Measurements from ENCODE around the gene FLT1. TPM values are rescaled to one million over a fixed set of nuclear protein-coding genes. Genes with fewer than 3 reads are reported as not detected.

The FLT1 gene
- total RNA-seq, 2 experiments from 2014 or later, result 0.51 to 1.1 TPM

GRCh38 chr13:28474491-28475134 is 20.3 kb downstream of the FLT1 start:
- POLR2A ChIA-PET, result no interaction called here
- no peaks in the 10 kb centered on the region for H3K36me3 Mint-ChIP-seq

DNA sequence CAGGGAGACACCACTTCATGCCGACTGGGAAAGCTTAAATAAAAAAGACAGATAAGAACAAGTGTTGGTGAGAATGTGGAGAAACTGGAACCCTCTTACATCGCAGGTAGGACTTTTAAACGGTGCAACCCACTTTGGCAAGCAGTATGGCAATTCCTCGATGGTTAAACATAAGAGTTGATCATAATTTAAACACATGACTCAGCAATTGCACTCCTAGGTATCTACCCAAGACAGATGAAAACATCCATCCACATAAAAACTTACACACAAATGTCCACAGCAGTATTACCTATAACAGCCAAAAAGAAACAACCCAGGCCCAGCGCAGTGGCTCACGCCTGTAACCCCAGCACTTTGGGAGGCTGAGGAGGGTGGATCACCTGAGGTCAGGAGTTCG is 21.9 kb downstream of the FLT1 start:
- DNase-seq (no peak), ATAC-seq (ENCODE audit: low read depth) (no peak)
- peaks cover 9% of the 10 kb centered on the region for H3K27me3 Mint-ChIP-seq
- no peak overlapping the region for H3K27ac Mint-ChIP-seq
- H3K36me3 Mint-ChIP-seq, result no peaks in the 10 kb centered on the region
- no peak overlapping the region for H3K4me3 Mint-ChIP-seq
- H3K9me3 Mint-ChIP-seq, result peaks cover 3% of the 10 kb centered on the region
- POLR2A ChIA-PET, result no interaction called here
- H3K4me1 Mint-ChIP-seq, result no peaks in the 10 kb centered on the region

More at GRCh38 chr13:28474491-28475134, 20.3 kb downstream of the FLT1 start:
- ATAC-seq (ENCODE audit: low read depth) (no peak), DNase-seq (no peak)
- H3K9me3 Mint-ChIP-seq, result peaks cover 3% of the 10 kb centered on the region
- peaks cover 9% of the 10 kb centered on the region for H3K27me3 Mint-ChIP-seq
- no peak overlapping the region for H3K27ac Mint-ChIP-seq
- H3K4me3 Mint-ChIP-seq, result no peak overlapping the region
- H3K4me1 Mint-ChIP-seq, result no peaks in the 10 kb centered on the region

DNA sequence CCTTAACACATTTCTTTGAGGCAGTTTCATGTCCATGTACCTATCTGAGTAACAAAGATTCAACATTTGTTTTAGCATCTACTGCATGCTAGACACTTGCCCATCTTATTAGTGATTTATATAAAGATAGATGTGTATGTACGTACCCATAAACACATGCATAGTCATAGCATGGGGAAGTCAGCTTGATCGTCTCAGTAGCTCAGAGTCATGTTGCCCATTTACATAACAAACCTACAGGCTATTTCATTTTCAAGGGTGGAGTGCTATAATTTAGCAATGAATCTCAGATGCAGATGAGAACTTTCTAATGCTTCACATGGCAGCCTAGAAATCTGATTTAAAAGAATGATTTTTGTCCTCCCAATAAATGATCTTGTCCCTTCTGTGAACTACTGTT is 23.5 kb downstream of the FLT1 start:
- POLR2A ChIA-PET, result no interaction called here
- no peak for ATAC-seq (ENCODE audit: low read depth)
- Mint-ChIP-seq H3K4me3 (no peak overlapping the region), H3K9me3 (peaks cover 3% of the 10 kb centered on the region), H3K4me1 (no peaks in the 10 kb centered on the region), H3K36me3 (no peaks in the 10 kb centered on the region), H3K27ac (no peak overlapping the region), H3K27me3 (peaks cover 3% of the 10 kb centered on the region)
- no peak for DNase-seq

GRCh38 chr13:28470296-28470695 is 24.6 kb downstream of the FLT1 start:
- Mint-ChIP-seq H3K4me1 (no peaks in the 10 kb centered on the region), H3K36me3 (no peaks in the 10 kb centered on the region), H3K4me3 (no peak overlapping the region), H3K9me3 (peaks cover 3% of the 10 kb centered on the region), H3K27ac (no peak overlapping the region), H3K27me3 (peaks cover 3% of the 10 kb centered on the region)
- POLR2A ChIA-PET, result no interaction called here
- ATAC-seq (ENCODE audit: low read depth) (no peak), DNase-seq (no peak)

DNA sequence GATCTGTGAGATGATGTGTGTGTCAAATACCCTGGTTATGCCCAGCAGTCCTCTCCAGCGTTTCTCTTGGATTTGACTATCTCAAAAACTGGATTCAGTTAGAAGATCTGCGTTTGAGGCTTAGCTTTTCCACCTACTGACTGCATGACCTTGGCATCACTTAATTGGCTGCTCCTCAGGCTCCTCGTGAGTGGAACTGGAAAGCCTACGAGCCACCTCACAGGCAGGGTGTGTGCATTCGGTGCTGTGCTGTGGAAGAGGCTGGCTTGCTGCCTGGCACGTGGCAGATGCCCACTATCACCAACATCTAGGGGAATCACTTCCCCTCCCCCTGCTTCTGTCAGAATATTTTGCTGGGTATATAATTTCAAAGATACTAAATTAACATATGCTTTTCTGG is 25.6 kb downstream of the FLT1 start:
- H3K27me3 Mint-ChIP-seq, result peaks cover 3% of the 10 kb centered on the region
- H3K9me3 Mint-ChIP-seq, result peaks cover 3% of the 10 kb centered on the region
- no peak overlapping the region for H3K4me3 Mint-ChIP-seq
- no peak for DNase-seq
- H3K27ac Mint-ChIP-seq, result no peak overlapping the region
- no peak for ATAC-seq (ENCODE audit: low read depth)
- H3K4me1 Mint-ChIP-seq, result no peaks in the 10 kb centered on the region
- no peaks in the 10 kb centered on the region for H3K36me3 Mint-ChIP-seq
- POLR2A ChIA-PET, result no interaction called here

DNA sequence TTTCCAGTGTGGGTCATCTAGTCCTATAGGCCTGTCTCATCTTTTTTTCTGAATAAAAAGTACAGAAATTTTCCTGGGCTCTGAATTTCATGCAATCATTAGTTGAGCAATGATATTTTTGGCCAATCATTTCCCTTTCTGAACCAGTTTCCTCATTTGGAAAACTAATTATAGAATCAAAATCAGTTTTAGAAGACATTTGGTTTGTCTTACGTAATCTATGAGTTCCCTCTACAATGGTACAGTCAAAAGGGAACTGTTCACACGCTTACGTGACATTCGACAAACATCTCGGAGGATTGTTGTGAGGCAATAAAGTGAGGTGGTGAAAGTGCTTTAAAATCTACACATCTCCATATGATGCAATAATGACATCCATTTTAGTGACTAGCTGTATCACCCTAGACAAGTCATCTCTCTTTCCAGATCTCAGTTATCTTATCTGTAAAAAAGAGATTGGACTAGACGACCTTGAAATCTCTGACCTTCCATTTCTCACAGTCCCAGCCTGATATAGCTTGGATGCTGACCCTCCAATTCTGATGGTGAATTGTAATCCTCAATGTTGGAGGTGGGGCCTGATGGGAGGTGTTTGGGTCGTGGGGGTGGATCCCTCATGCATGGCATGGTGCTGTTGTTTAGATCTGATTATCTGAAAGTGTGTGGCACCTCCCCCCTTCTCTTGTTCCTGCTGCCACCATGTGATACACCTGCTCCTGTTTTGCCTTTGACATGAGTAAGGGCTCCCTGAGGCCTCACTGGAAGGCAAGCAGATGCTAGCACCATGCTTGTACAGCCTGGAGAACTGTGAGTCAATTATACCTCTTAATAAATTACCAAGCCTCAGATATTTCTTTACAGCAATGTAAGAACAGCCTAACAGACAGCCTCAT is 26.7 kb downstream of the FLT1 start:
- Mint-ChIP-seq H3K27me3 (peaks cover 3% of the 10 kb centered on the region), H3K36me3 (no peaks in the 10 kb centered on the region), H3K4me1 (no peaks in the 10 kb centered on the region), H3K27ac (no peak overlapping the region), H3K9me3 (peaks cover 3% of the 10 kb centered on the region), H3K4me3 (no peak overlapping the region)
- ATAC-seq (ENCODE audit: low read depth) (no peak), DNase-seq (no peak)
- POLR2A ChIA-PET, result no interaction called here

- Mint-ChIP-seq H3K4me1 (no peaks in the 10 kb centered on the region), H3K4me3 (no peak overlapping the region), H3K27ac (no peak overlapping the region), H3K36me3 (no peaks in the 10 kb centered on the region), H3K9me3 (peaks cover 1% of the 10 kb centered on the region), H3K27me3 (no peaks in the 10 kb centered on the region)
- no peak for DNase-seq
- ATAC-seq (ENCODE audit: low read depth), result no peak
- POLR2A ChIA-PET, result no interaction called here
Measured at GRCh38 chr13:28467034-28467433, 27.9 kb downstream of the FLT1 start.

GRCh38 chr13:28466151-28466550 is 28.8 kb downstream of the FLT1 start:
- no peaks in the 10 kb centered on the region for H3K27me3 Mint-ChIP-seq
- H3K27ac Mint-ChIP-seq, result no peak overlapping the region
- POLR2A ChIA-PET, result no interaction called here
- no peak overlapping the region for H3K4me3 Mint-ChIP-seq
- H3K9me3 Mint-ChIP-seq, result peaks cover 1% of the 10 kb centered on the region
- ATAC-seq (ENCODE audit: low read depth) (no peak), DNase-seq (no peak)
- H3K4me1 Mint-ChIP-seq, result no peaks in the 10 kb centered on the region
- H3K36me3 Mint-ChIP-seq, result no peaks in the 10 kb centered on the region

- no peaks in the 10 kb centered on the region for H3K27me3 Mint-ChIP-seq
- H3K4me3 Mint-ChIP-seq, result no peak overlapping the region
- DNase-seq (no peak), ATAC-seq (ENCODE audit: low read depth) (no peak)
- no peaks in the 10 kb centered on the region for H3K36me3 Mint-ChIP-seq
- H3K4me1 Mint-ChIP-seq, result no peaks in the 10 kb centered on the region
- H3K9me3 Mint-ChIP-seq, result no peaks in the 10 kb centered on the region
- POLR2A ChIA-PET, result no interaction called here
- H3K27ac Mint-ChIP-seq, result no peak overlapping the region
Measured at GRCh38 chr13:28464861-28465460, 30.0 kb downstream of the FLT1 start.

DNA sequence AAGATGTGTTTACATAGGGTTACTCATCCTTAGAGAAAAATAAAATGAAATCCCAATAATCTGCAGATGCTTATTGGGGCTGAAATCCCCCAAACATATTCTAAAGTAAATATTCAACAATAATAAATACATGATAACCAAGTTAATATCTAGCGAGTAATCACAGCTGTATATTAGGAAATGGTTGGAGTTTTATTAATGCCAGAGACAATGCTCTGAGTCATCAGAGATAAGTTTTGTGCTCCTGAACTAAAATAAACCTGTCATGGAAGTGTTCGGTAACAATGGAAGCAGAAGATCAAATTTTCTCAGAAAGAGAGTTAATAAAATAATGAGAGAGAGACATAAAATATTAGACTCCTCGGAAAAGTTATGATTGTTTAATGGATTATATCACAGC is 31.4 kb downstream of the FLT1 start:
- Mint-ChIP-seq H3K36me3 (no peaks in the 10 kb centered on the region), H3K4me3 (no peak overlapping the region), H3K4me1 (no peaks in the 10 kb centered on the region), H3K27me3 (no peaks in the 10 kb centered on the region), H3K27ac (no peak overlapping the region), H3K9me3 (no peaks in the 10 kb centered on the region)
- ATAC-seq (ENCODE audit: low read depth) (no peak), DNase-seq (no peak)
- POLR2A ChIA-PET, result no interaction called here

GRCh38 chr13:28459911-28460310 is 35.0 kb downstream of the FLT1 start:
- H3K4me1 Mint-ChIP-seq, result no peaks in the 10 kb centered on the region
- peaks cover 11% of the 10 kb centered on the region for H3K27me3 Mint-ChIP-seq
- no peak for DNase-seq
- no peak for ATAC-seq (ENCODE audit: low read depth)
- H3K9me3 Mint-ChIP-seq, result no peaks in the 10 kb centered on the region
- no peak overlapping the region for H3K4me3 Mint-ChIP-seq
- no peaks in the 10 kb centered on the region for H3K36me3 Mint-ChIP-seq
- H3K27ac Mint-ChIP-seq, result no peak overlapping the region
- POLR2A ChIA-PET, result no interaction called here

DNA sequence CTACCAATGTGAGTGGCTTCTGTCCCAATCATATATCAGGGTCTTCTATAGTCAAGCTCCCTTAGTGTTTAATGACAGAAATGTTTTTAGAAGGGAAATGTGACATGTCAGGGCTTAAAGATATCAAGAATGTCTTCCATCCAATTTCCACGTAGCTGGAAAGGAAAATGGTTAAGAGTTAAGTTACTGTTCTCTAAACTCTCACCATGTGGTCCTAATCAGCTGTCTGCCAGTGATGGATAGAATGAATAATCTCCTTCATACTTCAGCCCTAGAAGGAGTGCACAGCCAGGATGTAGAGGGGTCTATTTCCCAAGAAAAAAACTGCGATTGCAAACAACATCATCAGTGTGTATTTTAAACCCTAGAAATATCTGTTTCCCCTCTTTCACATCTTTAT is 36.3 kb downstream of the FLT1 start:
- Mint-ChIP-seq H3K27ac (no peak overlapping the region), H3K4me1 (no peaks in the 10 kb centered on the region), H3K36me3 (no peaks in the 10 kb centered on the region), H3K27me3 (peaks cover 11% of the 10 kb centered on the region), H3K9me3 (no peaks in the 10 kb centered on the region), H3K4me3 (no peak overlapping the region)
- ATAC-seq (ENCODE audit: low read depth), result no peak
- DNase-seq, result no peak
- POLR2A ChIA-PET, result no interaction called here

- no peaks in the 10 kb centered on the region for H3K36me3 Mint-ChIP-seq
- H3K4me1 Mint-ChIP-seq, result no peaks in the 10 kb centered on the region
- DNase-seq, result no peak
- H3K27ac Mint-ChIP-seq, result no peak overlapping the region
- ATAC-seq (ENCODE audit: low read depth), result no peak
- POLR2A ChIA-PET, result no interaction called here
- H3K27me3 Mint-ChIP-seq, result peaks cover 11% of the 10 kb centered on the region
- H3K4me3 Mint-ChIP-seq, result no peak overlapping the region
- no peaks in the 10 kb centered on the region for H3K9me3 Mint-ChIP-seq
Measured at GRCh38 chr13:28458051-28458450, 36.9 kb downstream of the FLT1 start.

- Mint-ChIP-seq H3K4me3 (no peak overlapping the region), H3K27ac (no peak overlapping the region), H3K9me3 (no peaks in the 10 kb centered on the region), H3K27me3 (peaks cover 11% of the 10 kb centered on the region), H3K36me3 (no peaks in the 10 kb centered on the region), H3K4me1 (no peaks in the 10 kb centered on the region)
- ATAC-seq (ENCODE audit: low read depth), result no peak
- POLR2A ChIA-PET, result no interaction called here
- no peak for DNase-seq
Measured at GRCh38 chr13:28457521-28457920, 37.4 kb downstream of the FLT1 start.
